H7 (cell line): ENCODE data around the gene DPH3. TPM values are rescaled to one million over a fixed set of nuclear protein-coding genes. Genes with fewer than 3 reads are reported as not detected.

Experiments used
- DNase-seq: peaks from one replicate; pipeline ENCODE4 v3.0.0; 2012
- H3K27me3 ChIP-seq: 2 replicates; pipeline ENCODE4 v1.6.0; 2011; ENCODE audit warnings: mild to moderate bottlenecking, low read length; ENCODE audit not compliant: control insufficient read depth, insufficient read depth
- H3K36me3 ChIP-seq: replicated peaks from 2 replicates; pipeline ENCODE4 v1.5.1; 2011; ENCODE audit warnings: low read length; ENCODE audit not compliant: control insufficient read depth, insufficient read depth
- H3K4me3 ChIP-seq: 2 replicates; pipeline ENCODE4 v1.5.1; 2011; ENCODE audit warnings: low read depth, mild to moderate bottlenecking, control low read depth, low read length, moderate library complexity; ENCODE audit not compliant: insufficient read depth
- total RNA-seq: library from RNA; depleted of rRNA; stranded (reverse); fragments of >200 nt; shearing (Covaris generic); gene quantifications from 2 replicates; pipeline ENCODE4 v1.2.3, GENCODE V29; 2014

DPH3 gene
- total RNA-seq, 1 experiment from 2014 or later = 15.0 TPM

DNA sequence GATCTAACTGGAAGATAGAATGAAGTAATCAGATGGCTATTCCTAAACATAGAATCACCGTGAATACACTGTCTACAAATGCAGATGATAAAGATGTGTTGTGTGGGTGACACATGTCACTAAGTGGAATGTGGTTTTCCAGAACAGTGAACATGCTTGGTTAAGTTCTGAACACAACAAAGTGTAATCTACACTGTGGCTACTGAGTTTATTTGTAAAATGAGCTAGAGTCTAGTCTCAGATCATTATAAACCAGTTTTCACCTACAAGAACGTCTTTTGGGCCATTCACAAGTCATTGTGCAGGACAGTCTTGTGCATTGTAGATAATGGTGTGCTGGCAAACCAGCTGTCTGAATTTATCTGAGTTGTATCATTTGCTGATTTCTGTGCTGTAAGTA is 35.6 kb upstream of the DPH3 start:
- peaks cover 3% of the 10 kb centered on the region for H3K36me3 ChIP-seq
- no peak for DNase-seq
- H3K27me3 ChIP-seq = no peaks in the 10 kb centered on the region
- no peak overlapping the region for H3K4me3 ChIP-seq

DNA sequence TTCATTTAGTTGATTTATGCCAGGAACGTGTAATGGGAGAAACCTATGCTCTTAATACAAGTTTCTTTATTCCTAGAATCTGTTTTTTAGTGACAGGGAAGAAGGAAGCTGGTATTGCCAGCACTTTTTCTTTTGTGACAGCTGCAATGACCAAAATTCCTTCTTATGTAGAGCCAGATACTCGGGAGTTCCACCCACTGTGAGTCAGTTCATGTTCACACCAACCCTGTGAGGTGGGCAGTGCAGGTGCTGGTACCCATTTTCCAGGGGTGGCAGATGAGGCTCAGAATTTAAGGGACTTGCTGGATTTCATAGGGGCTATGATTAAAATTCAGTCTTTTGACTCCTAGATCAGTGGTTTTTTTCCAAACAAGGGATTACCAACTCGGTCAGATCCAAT is 35.0 kb upstream of the DPH3 start:
- Histone ChIP-seq H3K36me3 (peaks cover 2% of the 10 kb centered on the region), H3K4me3 (no peak overlapping the region), H3K27me3 (no peaks in the 10 kb centered on the region)
- DNase-seq = no peak

DNA sequence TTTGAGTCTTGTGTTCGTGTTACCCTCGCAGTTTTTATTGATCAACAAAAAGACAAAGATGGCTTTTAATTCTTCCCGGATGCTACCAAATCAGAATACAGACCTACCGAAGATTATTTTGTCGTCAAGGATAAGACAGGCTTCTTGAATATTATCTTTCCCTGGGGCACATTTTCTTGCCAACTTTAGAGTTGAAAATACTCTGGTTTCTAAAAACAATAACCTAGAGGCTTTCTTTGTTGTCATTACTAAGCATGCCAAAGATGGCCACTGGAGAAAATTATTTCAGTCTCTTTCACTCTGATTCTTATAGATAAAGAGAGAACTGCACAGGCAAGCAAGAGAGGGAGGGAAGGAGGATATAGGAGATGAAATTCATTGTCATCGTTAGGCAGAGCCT is 34.1 kb upstream of the DPH3 start:
- H3K27me3 ChIP-seq = no peaks in the 10 kb centered on the region
- H3K36me3 ChIP-seq = peaks cover 2% of the 10 kb centered on the region
- no peak overlapping the region for H3K4me3 ChIP-seq
- DNase-seq = no peak

GRCh38 chr3:16297997-16298885 is 33.5 kb upstream of the DPH3 start:
- Histone ChIP-seq H3K4me3 (no peak overlapping the region), H3K36me3 (peaks cover 2% of the 10 kb centered on the region), H3K27me3 (no peaks in the 10 kb centered on the region)
- no peak for DNase-seq

DNA sequence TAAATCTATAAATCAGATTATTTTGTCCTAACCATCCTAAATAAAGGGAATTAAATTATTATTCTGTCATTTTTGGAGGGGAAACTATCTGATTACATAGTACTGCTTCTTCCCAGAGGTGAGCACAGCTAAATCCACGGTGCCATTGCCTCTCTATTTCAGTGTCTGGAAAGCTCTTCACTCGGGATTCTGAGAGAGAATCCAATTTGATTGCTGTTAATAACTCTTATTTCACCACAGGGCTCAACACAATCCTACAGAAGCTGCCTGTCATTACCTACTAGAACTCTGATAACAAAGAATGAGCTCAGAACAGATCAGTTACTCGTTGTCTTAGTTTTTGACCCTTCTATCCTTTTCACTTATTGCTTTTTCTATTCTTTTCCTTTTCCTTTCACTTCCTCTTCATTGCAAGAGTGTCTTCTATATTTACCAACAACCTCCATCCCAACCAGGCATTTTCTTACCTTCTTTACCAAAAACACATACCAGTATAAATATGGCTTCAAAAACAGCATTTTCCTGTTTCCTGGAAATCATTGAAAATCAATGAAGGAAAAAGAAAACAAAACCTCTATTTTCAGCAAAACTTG is 30.7 kb upstream of the DPH3 start:
- no peak overlapping the region for H3K4me3 ChIP-seq
- H3K27me3 ChIP-seq = no peaks in the 10 kb centered on the region
- no peak for DNase-seq
- H3K36me3 ChIP-seq = peaks cover 2% of the 10 kb centered on the region

- Histone ChIP-seq H3K36me3 (peaks cover 2% of the 10 kb centered on the region), H3K27me3 (no peaks in the 10 kb centered on the region), H3K4me3 (no peak overlapping the region)
- no peak for DNase-seq
Measured at GRCh38 chr3:16294844-16295243, 30.1 kb upstream of the DPH3 start.

- no peaks in the 10 kb centered on the region for H3K27me3 ChIP-seq
- DNase-seq = no peak
- H3K4me3 ChIP-seq = no peak overlapping the region
- peaks cover under 1% of the 10 kb centered on the region for H3K36me3 ChIP-seq
Measured at GRCh38 chr3:16290827-16291196, 26.1 kb upstream of the DPH3 start.

GRCh38 chr3:16290007-16290826 is 25.5 kb upstream of the DPH3 start:
- DNase-seq = no peak
- Histone ChIP-seq H3K36me3 (no peaks in the 10 kb centered on the region; the same call in 1 of the 2 replicates), H3K4me3 (no peak overlapping the region), H3K27me3 (no peaks in the 10 kb centered on the region)

DNA sequence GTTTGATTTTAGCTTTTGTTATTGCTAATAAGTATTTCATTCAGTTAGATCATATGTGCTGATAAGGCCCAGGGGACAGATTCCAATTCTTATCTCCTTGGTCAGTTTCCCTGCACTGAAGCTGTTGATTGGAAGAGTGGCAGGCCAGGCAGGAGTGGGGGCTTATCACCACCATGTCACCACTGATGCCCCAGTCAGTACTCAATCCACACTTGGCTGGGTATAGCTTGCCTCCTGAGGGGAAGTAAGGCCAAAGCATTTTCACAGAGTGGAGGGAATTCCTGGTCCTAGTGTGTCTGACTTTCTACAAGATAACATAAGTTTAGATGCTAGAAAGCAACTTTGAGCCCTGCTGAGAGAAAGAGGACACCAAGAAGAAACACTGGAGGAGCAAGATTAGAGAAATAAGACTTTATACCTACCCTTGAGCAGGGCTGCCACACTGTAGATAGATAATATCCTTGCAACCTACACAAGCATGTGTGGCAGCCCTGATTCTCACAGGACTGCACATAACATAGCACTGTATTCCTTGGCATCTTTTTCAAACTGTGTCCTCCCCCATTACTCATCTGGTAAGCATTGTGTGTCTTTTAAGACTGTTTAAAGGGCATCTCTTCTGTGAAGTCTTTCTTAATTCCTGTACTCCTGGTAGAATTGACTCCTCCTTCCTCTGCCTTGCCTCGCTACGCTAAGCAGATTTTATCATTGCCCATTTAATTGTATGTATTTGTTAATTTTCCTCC is 24.6 kb upstream of the DPH3 start:
- DNase-seq = no peak
- Histone ChIP-seq H3K4me3 (no peak overlapping the region), H3K36me3 (no peaks in the 10 kb centered on the region; the same call in 1 of the 2 replicates), H3K27me3 (no peaks in the 10 kb centered on the region)

DNA sequence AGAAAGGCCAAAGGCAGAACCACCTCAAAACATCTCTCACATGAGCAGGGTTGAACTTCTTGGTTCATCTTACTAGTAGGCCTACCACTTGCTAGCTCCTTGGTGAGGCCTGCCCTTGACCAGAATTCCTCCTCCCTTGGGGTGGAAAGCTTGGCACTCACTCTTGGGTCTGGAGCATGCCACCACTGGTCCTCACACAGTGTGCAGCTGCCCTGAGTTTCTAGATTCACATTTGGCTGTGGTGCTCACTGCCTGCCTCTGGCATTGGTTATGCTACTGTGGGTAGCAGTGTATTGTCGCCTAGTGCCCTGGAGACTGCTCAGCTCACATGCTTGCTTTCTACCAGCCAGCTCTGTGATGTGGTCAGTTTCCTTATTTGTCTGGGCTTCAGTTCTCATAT is 23.9 kb upstream of the DPH3 start:
- Histone ChIP-seq H3K27me3 (no peaks in the 10 kb centered on the region), H3K36me3 (peaks cover 1% of the 10 kb centered on the region), H3K4me3 (no peak overlapping the region)
- no peak for DNase-seq

DNA sequence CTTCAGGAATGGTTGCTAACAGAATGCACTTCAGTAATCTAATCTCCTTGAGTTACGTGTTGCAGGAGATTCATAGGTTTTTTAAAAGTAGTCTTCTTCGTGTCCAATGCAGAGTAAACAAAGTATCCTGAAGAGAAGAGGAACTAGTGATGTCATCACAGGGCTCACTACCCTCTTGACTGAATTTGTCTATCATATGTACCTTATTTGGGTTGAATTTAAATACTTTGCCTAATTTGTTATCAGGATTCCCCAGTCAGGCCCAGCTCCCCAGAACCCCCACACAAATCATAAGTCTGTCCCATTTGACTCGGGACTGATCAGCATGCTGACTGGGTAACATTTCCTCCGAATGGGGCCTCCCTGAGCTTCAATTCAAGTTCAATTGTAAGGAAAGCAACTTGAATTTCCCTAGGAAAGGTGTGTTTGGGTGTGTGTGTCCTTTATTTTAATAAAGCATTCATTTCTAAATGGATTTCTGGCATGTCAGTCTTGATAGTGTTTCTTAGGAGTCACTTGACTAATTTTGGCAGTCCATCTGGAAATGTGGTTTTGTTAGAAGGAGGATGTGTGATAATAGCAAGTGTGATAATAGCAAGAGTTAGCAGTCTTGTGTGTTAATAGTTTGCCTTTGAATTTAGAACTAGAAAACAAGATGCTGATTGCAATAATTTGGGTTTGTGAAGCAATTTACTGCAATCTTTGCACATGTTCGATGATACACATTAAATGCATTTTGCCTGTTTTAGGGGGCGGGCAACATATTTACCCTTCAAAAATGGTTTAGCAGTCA is 22.2 kb upstream of the DPH3 start:
- no peaks in the 10 kb centered on the region for H3K27me3 ChIP-seq
- DNase-seq = no peak
- peaks cover 3% of the 10 kb centered on the region for H3K36me3 ChIP-seq
- no peak overlapping the region for H3K4me3 ChIP-seq

DNA sequence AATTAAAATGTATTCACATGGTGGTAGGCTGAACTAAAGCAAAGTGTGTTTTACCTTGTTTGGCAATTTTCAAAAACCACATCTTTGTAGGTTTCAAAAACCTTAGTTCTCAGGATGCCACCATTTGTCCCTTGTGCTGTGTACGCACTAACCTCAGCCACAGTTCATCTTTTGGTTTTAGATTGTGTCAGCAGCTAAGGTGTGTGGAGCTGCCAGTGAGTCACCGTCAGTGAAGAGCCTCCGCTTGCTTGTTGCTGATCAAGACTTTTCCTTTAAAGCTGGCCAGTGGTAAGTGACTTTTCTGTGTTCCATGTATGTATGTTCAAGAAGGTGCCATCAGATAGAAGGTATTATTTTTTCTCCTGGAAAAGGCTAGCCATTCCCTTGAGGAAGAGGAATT is 21.4 kb upstream of the DPH3 start:
- H3K27me3 ChIP-seq = no peaks in the 10 kb centered on the region
- no peak for DNase-seq
- no peak overlapping the region for H3K4me3 ChIP-seq
- peaks cover 3% of the 10 kb centered on the region for H3K36me3 ChIP-seq

- Histone ChIP-seq H3K27me3 (no peaks in the 10 kb centered on the region), H3K36me3 (peaks cover 3% of the 10 kb centered on the region), H3K4me3 (no peak overlapping the region)
- DNase-seq = no peak
Measured at GRCh38 chr3:16284633-16285032, 19.9 kb upstream of the DPH3 start.

DNA sequence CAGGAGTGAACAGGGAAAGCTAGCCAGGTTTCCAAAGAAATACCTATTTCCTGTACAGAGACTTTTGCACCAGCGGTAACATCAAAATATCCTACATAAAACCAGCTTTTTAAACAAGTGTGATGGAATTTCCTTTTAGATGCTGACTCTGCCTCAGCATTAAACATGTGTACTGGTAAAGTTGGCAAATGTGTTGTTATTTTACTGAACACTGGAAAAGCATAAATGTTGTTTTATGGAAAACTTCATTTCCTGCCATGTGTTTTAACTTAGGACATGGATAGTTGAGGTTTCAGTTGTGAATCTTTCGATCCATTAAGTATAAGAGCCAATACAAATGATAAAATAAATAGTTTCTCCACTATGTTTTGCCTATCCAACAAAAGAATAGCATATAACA is 15.9 kb upstream of the DPH3 start:
- peaks cover 7% of the 10 kb centered on the region for H3K36me3 ChIP-seq
- no peak for DNase-seq
- H3K4me3 ChIP-seq = no peak overlapping the region
- no peaks in the 10 kb centered on the region for H3K27me3 ChIP-seq
